ENCODE data around the gene ITCH. TPM values are rescaled to one million over a fixed set of nuclear protein-coding genes. Genes with fewer than 3 reads are reported as not detected.

The ITCH gene
- total RNA-seq, 2 donors from 2014 or later, result 35.6 to 40.2 TPM

- H3K36me3 ChIP-seq, result peaks cover 36% of the 10 kb centered on the region
- TF ChIP-seq CTCF (IDR thresholded peaks at IDR 0.05), result no peak
Measured at GRCh38 chr20:34449674-34450592, 86.9 kb downstream of the ITCH start.

GRCh38 chr20:34452281-34452982 is 89.4 kb downstream of the ITCH start:
- DNase-seq (ENCODE audit: low spot score), result no peak
- H3K9me3 ChIP-seq, result no peaks in the 10 kb centered on the region
- no peak for TF ChIP-seq CTCF (IDR thresholded peaks at IDR 0.05)
- H3K27me3 ChIP-seq, result no peaks in the 10 kb centered on the region
- no peak overlapping the region for H3K27ac ChIP-seq
- peaks cover 31% of the 10 kb centered on the region for H3K36me3 ChIP-seq
- no peaks in the 10 kb centered on the region for H3K4me1 ChIP-seq
- no peak overlapping the region for H3K4me3 ChIP-seq

More at GRCh38 chr20:34449674-34450592, 86.9 kb downstream of the ITCH start:
- no peaks in the 10 kb centered on the region for H3K9me3 ChIP-seq
- no peaks in the 10 kb centered on the region for H3K27me3 ChIP-seq
- no peak for DNase-seq (ENCODE audit: low spot score)
- H3K4me1 ChIP-seq, result no peaks in the 10 kb centered on the region
- H3K27ac ChIP-seq, result no peak overlapping the region
- no peak overlapping the region for H3K4me3 ChIP-seq

GRCh38 chr20:34458631-34459030 is 95.6 kb downstream of the ITCH start:
- no peak for DNase-seq (ENCODE audit: low spot score)
- no peaks in the 10 kb centered on the region for H3K27me3 ChIP-seq
- H3K9me3 ChIP-seq, result no peaks in the 10 kb centered on the region
- peaks cover 40% of the 10 kb centered on the region for H3K36me3 ChIP-seq
- no peak for TF ChIP-seq CTCF (IDR thresholded peaks at IDR 0.05)
- peaks cover 0 to 8% of the 10 kb centered on the region in 2 donors for H3K4me1 ChIP-seq
- H3K4me3 ChIP-seq, result no peak overlapping the region
- H3K27ac ChIP-seq, result no peak overlapping the region

GRCh38 chr20:34459209-34459897 is 96.3 kb downstream of the ITCH start:
- H3K4me3 ChIP-seq, result no peak overlapping the region
- peaks cover 0 to 8% of the 10 kb centered on the region in 2 donors for H3K4me1 ChIP-seq
- no peak for DNase-seq (ENCODE audit: low spot score)
- no peak for TF ChIP-seq CTCF (IDR thresholded peaks at IDR 0.05)
- H3K27ac ChIP-seq, result no peak overlapping the region
- peaks cover 46% of the 10 kb centered on the region for H3K36me3 ChIP-seq
- H3K27me3 ChIP-seq, result no peaks in the 10 kb centered on the region
- H3K9me3 ChIP-seq, result no peaks in the 10 kb centered on the region

GRCh38 chr20:34461779-34462087 is 98.7 kb downstream of the ITCH start:
- no peak for TF ChIP-seq CTCF (IDR thresholded peaks at IDR 0.05)
- H3K4me1 ChIP-seq, result peaks cover 0 to 8% of the 10 kb centered on the region in 2 donors
- DNase-seq (ENCODE audit: low spot score), result no peak
- H3K36me3 ChIP-seq, result peaks cover 41% of the 10 kb centered on the region
- H3K4me3 ChIP-seq, result no peak overlapping the region
- H3K9me3 ChIP-seq, result no peaks in the 10 kb centered on the region
- no peaks in the 10 kb centered on the region for H3K27me3 ChIP-seq
- H3K27ac ChIP-seq, result no peak overlapping the region
